ENCODE data around the gene RBM24. TPM values are rescaled to one million over a fixed set of nuclear protein-coding genes. Genes with fewer than 3 reads are reported as not detected.

Gene RBM24
- polyA plus RNA-seq, 1 donor from 2014 or later = 4.9 TPM

DNA sequence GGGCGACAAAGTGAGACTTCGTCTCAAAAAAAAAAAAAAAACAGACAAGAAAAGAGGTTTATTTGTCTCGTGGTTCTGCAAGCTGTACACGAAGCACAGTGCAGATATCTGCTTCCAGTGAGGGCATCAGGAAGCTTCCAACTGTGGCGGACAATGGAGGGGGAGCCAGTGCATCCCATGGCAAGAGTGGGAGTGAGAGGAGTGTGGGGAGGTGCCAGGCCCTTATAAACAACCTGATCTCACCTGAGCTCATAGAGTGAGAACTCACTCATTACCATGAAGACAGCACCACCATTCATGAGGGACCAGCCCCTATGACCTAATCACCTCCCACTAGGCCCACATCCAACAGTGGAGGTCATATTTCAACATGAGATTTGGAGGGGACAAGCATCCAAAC lies 19.5 kb downstream of the RBM24 start:
- no peak overlapping the region for H3K4me2 ChIP-seq (ENCODE audit: low read length)
- no peaks in the 10 kb centered on the region for H3K27me3 ChIP-seq (ENCODE audit: insufficient read depth, low read depth, low read length)
- H3K9me3 ChIP-seq (ENCODE audit: low read length) = no peaks in the 10 kb centered on the region
- H2AFZ ChIP-seq (ENCODE audit: low read depth, low read length) = no peak overlapping the region
- no peak overlapping the region for H3K9ac ChIP-seq (ENCODE audit: low read length)
- H3K4me3 ChIP-seq (ENCODE audit: low read length) = no peak overlapping the region
- TF ChIP-seq EP300 (conservative IDR thresholded peaks at IDR 0.05; ENCODE audit: poor library complexity, severe bottlenecking) (no peak), TAF1 (IDR thresholded peaks at IDR 0.05; ENCODE audit: low read depth) (no peak), RAD21 (conservative IDR thresholded peaks at IDR 0.05) (no peak), SMC3 (conservative IDR thresholded peaks at IDR 0.05; ENCODE audit: poor library complexity) (no peak), MXI1 (conservative IDR thresholded peaks at IDR 0.05; ENCODE audit: poor library complexity, severe bottlenecking) (no peak), POLR2AphosphoS5 (IDR thresholded peaks at IDR 0.05) (no peak), EZH2 (IDR thresholded peaks at IDR 0.05; ENCODE audit: borderline replicate concordance, insufficient read depth, low read length, poor library complexity, severe bottlenecking) (no peak)
- TF ChIP-seq, protein P1, sequence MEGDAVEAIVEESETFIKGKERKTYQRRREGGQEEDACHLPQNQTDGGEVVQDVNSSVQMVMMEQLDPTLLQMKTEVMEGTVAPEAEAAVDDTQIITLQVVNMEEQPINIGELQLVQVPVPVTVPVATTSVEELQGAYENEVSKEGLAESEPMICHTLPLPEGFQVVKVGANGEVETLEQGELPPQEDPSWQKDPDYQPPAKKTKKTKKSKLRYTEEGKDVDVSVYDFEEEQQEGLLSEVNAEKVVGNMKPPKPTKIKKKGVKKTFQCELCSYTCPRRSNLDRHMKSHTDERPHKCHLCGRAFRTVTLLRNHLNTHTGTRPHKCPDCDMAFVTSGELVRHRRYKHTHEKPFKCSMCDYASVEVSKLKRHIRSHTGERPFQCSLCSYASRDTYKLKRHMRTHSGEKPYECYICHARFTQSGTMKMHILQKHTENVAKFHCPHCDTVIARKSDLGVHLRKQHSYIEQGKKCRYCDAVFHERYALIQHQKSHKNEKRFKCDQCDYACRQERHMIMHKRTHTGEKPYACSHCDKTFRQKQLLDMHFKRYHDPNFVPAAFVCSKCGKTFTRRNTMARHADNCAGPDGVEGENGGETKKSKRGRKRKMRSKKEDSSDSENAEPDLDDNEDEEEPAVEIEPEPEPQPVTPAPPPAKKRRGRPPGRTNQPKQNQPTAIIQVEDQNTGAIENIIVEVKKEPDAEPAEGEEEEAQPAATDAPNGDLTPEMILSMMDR (IDR thresholded peaks at IDR 0.05; ENCODE audit: poor library complexity, severe bottlenecking) = no peak
- TF ChIP-seq, protein P2, sequence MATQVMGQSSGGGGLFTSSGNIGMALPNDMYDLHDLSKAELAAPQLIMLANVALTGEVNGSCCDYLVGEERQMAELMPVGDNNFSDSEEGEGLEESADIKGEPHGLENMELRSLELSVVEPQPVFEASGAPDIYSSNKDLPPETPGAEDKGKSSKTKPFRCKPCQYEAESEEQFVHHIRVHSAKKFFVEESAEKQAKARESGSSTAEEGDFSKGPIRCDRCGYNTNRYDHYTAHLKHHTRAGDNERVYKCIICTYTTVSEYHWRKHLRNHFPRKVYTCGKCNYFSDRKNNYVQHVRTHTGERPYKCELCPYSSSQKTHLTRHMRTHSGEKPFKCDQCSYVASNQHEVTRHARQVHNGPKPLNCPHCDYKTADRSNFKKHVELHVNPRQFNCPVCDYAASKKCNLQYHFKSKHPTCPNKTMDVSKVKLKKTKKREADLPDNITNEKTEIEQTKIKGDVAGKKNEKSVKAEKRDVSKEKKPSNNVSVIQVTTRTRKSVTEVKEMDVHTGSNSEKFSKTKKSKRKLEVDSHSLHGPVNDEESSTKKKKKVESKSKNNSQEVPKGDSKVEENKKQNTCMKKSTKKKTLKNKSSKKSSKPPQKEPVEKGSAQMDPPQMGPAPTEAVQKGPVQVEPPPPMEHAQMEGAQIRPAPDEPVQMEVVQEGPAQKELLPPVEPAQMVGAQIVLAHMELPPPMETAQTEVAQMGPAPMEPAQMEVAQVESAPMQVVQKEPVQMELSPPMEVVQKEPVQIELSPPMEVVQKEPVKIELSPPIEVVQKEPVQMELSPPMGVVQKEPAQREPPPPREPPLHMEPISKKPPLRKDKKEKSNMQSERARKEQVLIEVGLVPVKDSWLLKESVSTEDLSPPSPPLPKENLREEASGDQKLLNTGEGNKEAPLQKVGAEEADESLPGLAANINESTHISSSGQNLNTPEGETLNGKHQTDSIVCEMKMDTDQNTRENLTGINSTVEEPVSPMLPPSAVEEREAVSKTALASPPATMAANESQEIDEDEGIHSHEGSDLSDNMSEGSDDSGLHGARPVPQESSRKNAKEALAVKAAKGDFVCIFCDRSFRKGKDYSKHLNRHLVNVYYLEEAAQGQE (IDR thresholded peaks at IDR 0.05; ENCODE audit: borderline replicate concordance) = no peak
- no peaks in the 10 kb centered on the region for H4K20me1 ChIP-seq (ENCODE audit: insufficient read depth)
- H3K36me3 ChIP-seq (ENCODE audit: insufficient read depth, low read length) = no peaks in the 10 kb centered on the region
- H3K27ac ChIP-seq (ENCODE audit: low read length) = no peak overlapping the region
- no peaks in the 10 kb centered on the region for H3F3A ChIP-seq (ENCODE audit: insufficient read depth, low read length, poor library complexity, severe bottlenecking)
- no peaks in the 10 kb centered on the region for H3K79me2 ChIP-seq (replicated peaks; ENCODE audit: insufficient read depth, low read length)
- H3K9me2 ChIP-seq (ENCODE audit: insufficient read depth, low read length) = no peaks in the 10 kb centered on the region

GRCh38 chr6:17303444-17303843 lies 22.3 kb downstream of the RBM24 start:
- Histone ChIP-seq H3K9me2 (ENCODE audit: insufficient read depth, low read length) (no peaks in the 10 kb centered on the region), H3K27ac (ENCODE audit: low read length) (no peak overlapping the region), H3K9ac (ENCODE audit: low read length) (no peak overlapping the region), H3K4me2 (ENCODE audit: low read length) (no peak overlapping the region), H4K20me1 (ENCODE audit: insufficient read depth) (no peaks in the 10 kb centered on the region), H3K4me3 (ENCODE audit: low read length) (no peak overlapping the region), H3K9me3 (ENCODE audit: low read length) (no peaks in the 10 kb centered on the region), H3K27me3 (ENCODE audit: insufficient read depth, low read depth, low read length) (no peaks in the 10 kb centered on the region), H3F3A (ENCODE audit: insufficient read depth, low read length, poor library complexity, severe bottlenecking) (no peaks in the 10 kb centered on the region), H3K79me2 (replicated peaks; ENCODE audit: insufficient read depth, low read length) (no peaks in the 10 kb centered on the region), H2AFZ (ENCODE audit: low read depth, low read length) (no peak overlapping the region), H3K36me3 (ENCODE audit: insufficient read depth, low read length) (no peaks in the 10 kb centered on the region)
- TF ChIP-seq SMC3 (conservative IDR thresholded peaks at IDR 0.05; ENCODE audit: poor library complexity) = no peak
- TF ChIP-seq TAF1 (IDR thresholded peaks at IDR 0.05; ENCODE audit: low read depth) = no peak
- TF ChIP-seq, protein P2 (IDR thresholded peaks at IDR 0.05; ENCODE audit: borderline replicate concordance) = no peak
- TF ChIP-seq MXI1 (conservative IDR thresholded peaks at IDR 0.05; ENCODE audit: poor library complexity, severe bottlenecking) = no peak
- no peak for TF ChIP-seq POLR2AphosphoS5 (IDR thresholded peaks at IDR 0.05)
- TF ChIP-seq EZH2 (IDR thresholded peaks at IDR 0.05; ENCODE audit: borderline replicate concordance, insufficient read depth, low read length, poor library complexity, severe bottlenecking) = no peak
